Activated CD4-positive, alpha-beta T cell treated with anti-CD3 and anti-CD28 coated beads, Interleukin-2, amount 10 ng/mL, durations not matched to agents 24 days and 14 days (primary cell): ENCODE data around the gene CFAP45. TPM values are rescaled to one million over a fixed set of nuclear protein-coding genes. Genes with fewer than 3 reads are reported as not detected.

Experiments
- DNase-seq: peaks from one replicate; pipeline ENCODE4 v3.0.0; 2022
- H3K27ac Mint-ChIP-seq: one replicate; pipeline ENCODE4 v1.8.0; 2022; ENCODE audit warnings: mild to moderate bottlenecking, mixed read lengths
- H3K27me3 Mint-ChIP-seq: one replicate; pipeline ENCODE4 v1.8.0; 2022; ENCODE audit warnings: mixed read lengths
- H3K36me3 Mint-ChIP-seq: one replicate; pipeline ENCODE4 v1.8.0; 2022; ENCODE audit warnings: low read depth, mild to moderate bottlenecking, mixed read lengths
- H3K4me1 Mint-ChIP-seq: one replicate; pipeline ENCODE4 v1.8.0; 2021; ENCODE audit warnings: mixed read lengths
- H3K4me3 Mint-ChIP-seq: one replicate; pipeline ENCODE4 v1.8.0; 2022; ENCODE audit warnings: mild to moderate bottlenecking, moderate library complexity, mixed read lengths
- H3K9me3 Mint-ChIP-seq: one replicate; pipeline ENCODE4 v1.8.0; 2021; ENCODE audit warnings: mixed read lengths
- intact Hi-C: fragments of 100-400 bp; cut with micrococcal nuclease; formaldehyde crosslinking; loops from one replicate; pipeline ENCODE4 v1.15.1; 2023
- total RNA-seq: library from RNA; stranded (reverse); gene quantifications from 2 replicates; pipeline ENCODE4 v1.2.3, GENCODE V29; 2022

Gene CFAP45
- total RNA-seq, 1 donor from 2014 or later = 1.5 TPM

DNA sequence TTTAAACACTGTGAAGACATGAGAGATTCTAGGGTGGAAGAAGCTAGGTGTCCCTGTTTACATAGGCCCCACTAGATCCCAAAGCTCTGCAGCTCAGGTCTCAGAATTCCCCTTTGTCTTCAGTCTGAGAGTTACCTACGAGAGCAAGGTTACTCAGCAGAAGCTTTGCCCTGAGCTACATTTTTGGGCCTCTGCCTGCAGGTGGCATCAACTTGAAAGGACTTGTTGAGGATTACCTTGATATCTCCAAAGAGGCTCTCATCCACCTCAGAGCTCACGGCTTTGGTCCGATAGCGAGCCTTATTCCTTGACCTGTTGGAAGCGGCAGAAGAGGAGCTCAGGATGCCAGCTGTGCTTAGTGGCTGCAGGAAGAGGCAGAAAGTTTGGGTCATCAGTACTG is 7.0 kb downstream of the CFAP45 start:
- Mint-ChIP-seq H3K4me3 (no peak overlapping the region), H3K4me1 (peaks cover 13% of the 10 kb centered on the region)
- peak; percentile 70 for DNase-seq

DNA sequence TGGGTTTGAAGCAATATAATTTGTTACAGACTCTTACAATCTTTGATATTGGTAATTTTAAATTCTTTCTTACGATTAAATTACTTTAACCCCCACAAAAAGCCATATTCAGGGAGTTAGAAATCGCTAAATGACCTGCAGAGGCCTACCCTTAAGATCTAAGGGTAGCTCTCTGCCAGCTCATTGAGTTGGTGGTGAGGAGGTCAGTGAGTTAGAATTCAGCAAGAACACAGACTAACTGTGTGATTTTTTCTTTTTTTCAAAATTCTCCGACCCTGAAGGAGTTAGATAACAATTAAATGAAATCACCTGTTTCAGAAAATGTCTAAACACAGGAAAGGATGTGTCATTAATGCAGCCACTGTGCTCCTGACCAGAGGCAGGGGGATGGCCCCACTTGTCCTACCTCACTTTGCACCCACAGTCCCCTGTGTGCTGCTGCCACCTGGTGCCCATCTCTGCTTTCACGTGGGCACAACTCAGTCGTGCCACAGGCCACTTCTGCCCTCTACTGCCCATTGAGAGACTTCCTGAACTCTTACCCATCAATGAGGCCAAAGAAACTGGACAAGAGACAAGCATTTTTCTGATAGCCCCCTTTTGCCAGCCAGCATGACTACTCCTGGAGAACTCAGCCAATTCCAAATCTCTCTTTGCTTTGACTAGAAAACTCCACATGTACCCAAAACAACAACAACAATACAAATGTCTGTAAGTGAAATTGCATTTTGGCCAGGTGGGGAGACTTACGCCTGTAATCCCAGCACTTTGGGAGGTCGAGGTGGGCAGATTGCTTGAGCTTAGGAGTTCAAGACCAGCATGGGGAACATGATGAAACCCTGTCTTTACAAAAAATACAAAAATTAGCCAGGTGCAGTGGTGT is 8.4 kb downstream of the CFAP45 start:
- intact Hi-C loops = loop anchor here (1.0 to 5.0 kb wide), 5 partner anchors 39 to 115 kb away; partner anchors contain the start of gene DUSP23
- Mint-ChIP-seq H3K4me3 (no peak overlapping the region), H3K9me3 (no peaks in the 10 kb centered on the region), H3K4me1 (peaks cover 13% of the 10 kb centered on the region), H3K36me3 (no peaks in the 10 kb centered on the region), H3K27me3 (peaks cover 27% of the 10 kb centered on the region), H3K27ac (no peak overlapping the region)
- DNase-seq = peak; percentile 92

More for the DNA sequence above, 7.0 kb downstream of the CFAP45 start:
- Mint-ChIP-seq H3K9me3 (no peaks in the 10 kb centered on the region), H3K27ac (no peak overlapping the region), H3K36me3 (no peaks in the 10 kb centered on the region), H3K27me3 (peaks cover 31% of the 10 kb centered on the region)
- intact Hi-C loops = loop anchor here (5.0 kb wide), 1 partner anchor 41 kb away; no protein-coding TSS in a partner anchor

DNA sequence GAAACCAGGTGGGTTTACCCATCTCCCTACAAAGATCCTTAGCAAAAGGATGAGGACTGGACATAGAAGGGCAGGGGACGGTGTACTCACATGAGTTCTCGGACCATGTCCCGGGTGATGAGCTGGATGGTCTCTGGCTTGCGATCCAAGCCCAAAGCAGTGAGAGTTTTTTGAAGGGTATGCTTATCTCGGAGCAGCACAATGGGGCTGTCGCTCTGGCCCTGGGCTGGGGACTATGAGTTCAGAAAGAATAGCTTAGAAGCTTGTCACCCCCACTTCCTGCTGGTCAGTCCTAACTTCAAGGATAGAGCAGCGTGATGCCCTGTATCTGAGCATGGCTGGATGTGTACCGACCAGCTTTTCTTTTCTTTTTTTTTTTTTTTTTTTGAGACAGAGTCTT is 9.6 kb downstream of the CFAP45 start:
- no peaks in the 10 kb centered on the region for H3K9me3 Mint-ChIP-seq
- intact Hi-C loops = loop anchor here (2.0 to 5.0 kb wide), 2 partner anchors 38 to 116 kb away; no protein-coding TSS in a partner anchor
- no peak overlapping the region for H3K27ac Mint-ChIP-seq
- H3K4me3 Mint-ChIP-seq = no peak overlapping the region
- H3K36me3 Mint-ChIP-seq = no peaks in the 10 kb centered on the region
- H3K27me3 Mint-ChIP-seq = peaks cover 17% of the 10 kb centered on the region
- DNase-seq = no peak
- peaks cover 12% of the 10 kb centered on the region for H3K4me1 Mint-ChIP-seq

DNA sequence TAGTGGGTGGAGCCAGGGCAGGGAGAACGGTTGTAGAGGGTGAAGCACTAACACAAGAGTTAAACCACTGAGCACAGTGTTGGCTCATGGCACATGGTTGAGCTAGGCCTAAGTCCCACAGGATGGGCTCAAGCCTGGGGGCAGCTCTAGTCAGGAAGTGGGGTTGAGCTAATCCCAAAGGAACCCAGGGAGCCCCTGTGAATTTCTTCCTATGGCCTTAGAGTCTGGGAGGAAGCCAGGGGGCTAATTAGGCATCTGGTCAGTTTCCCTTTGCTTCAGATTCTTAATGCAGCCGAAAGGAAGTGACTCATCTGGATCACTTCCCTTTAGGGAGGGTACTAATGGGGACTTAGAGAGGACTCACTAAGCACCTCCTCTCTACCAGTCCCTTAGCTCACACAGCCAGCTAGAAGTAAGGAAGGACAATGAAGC is 10.1 kb downstream of the CFAP45 start:
- no peak for DNase-seq
- H3K9me3 Mint-ChIP-seq = no peaks in the 10 kb centered on the region
- intact Hi-C loops = loop anchor here (2.0 to 5.0 kb wide), 2 partner anchors 38 to 117 kb away; no protein-coding TSS in a partner anchor
- no peaks in the 10 kb centered on the region for H3K36me3 Mint-ChIP-seq
- H3K27me3 Mint-ChIP-seq = peaks cover 11% of the 10 kb centered on the region
- no peak overlapping the region for H3K27ac Mint-ChIP-seq
- H3K4me3 Mint-ChIP-seq = no peak overlapping the region
- peaks cover 12% of the 10 kb centered on the region for H3K4me1 Mint-ChIP-seq

DNA sequence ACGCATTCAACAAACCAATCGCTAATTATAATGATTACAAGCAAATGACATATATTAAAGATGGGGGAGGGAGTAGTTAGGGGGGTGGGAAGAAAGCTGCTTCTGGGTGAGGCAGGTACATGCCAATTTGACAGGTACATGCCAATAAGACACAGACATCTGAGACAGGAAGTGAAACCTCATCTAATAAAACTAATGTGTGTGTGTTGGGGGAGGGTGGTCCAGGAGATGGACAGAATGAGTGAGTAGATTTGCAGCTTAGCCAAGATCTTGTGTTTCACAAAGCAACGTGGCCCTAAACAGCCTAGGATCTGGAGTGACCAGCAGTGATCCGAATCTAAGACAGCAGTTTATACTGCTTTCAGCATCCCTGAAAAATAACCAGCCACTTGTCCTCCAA is 10.8 kb downstream of the CFAP45 start:
- H3K36me3 Mint-ChIP-seq = no peaks in the 10 kb centered on the region
- no peak overlapping the region for H3K27ac Mint-ChIP-seq
- H3K9me3 Mint-ChIP-seq = no peaks in the 10 kb centered on the region
- peaks cover 7% of the 10 kb centered on the region for H3K27me3 Mint-ChIP-seq
- H3K4me1 Mint-ChIP-seq = peaks cover 12% of the 10 kb centered on the region
- H3K4me3 Mint-ChIP-seq = no peak overlapping the region
- DNase-seq = no peak
- intact Hi-C loops = no loop called here

DNA sequence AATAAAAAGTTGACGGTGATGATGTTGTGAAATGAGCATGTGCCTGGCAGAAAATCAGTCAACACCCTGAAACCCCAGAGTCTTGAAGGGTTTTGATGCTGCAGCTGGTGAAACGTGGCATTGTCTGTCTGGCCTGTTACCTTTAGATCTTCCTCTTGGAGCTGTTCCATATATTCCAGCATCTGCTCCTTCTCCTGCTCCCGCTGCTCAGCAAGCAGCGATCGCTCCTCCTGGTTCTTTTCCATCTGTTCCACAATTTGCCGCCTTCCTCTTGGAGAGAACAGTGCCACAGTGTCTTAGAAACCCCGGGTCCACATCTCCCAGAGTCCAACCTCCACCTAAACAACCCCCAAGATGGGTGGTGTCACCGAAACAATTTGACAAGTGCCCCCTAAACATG is 15.7 kb downstream of the CFAP45 start:
- Mint-ChIP-seq H3K27me3 (no peaks in the 10 kb centered on the region), H3K4me3 (no peak overlapping the region), H3K4me1 (no peaks in the 10 kb centered on the region), H3K36me3 (no peaks in the 10 kb centered on the region), H3K27ac (no peak overlapping the region), H3K9me3 (no peaks in the 10 kb centered on the region)
- no peak for DNase-seq
- intact Hi-C loops = no loop called here

DNA sequence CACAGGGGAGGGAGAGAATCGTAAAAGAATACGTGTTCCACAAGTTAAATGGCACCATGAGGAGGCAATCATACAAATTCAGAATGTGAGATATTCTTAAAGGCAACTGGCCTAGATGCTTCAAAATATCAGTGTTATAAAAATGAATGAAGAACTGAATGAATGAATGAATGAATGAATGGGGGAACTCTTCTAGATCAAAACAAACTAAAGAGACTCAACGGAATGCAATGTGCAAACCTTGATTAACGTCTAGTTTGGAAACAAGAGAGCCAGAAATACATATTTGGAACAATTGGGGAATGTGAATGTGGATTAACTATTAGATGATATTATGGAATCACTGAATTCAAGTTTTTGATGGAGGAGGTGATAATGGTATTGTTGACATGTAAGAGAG is 16.8 kb downstream of the CFAP45 start:
- Mint-ChIP-seq H3K27me3 (no peaks in the 10 kb centered on the region), H3K4me3 (no peak overlapping the region), H3K27ac (no peak overlapping the region), H3K4me1 (no peaks in the 10 kb centered on the region), H3K9me3 (no peaks in the 10 kb centered on the region), H3K36me3 (no peaks in the 10 kb centered on the region)
- no peak for DNase-seq
- intact Hi-C loops = no loop called here

DNA sequence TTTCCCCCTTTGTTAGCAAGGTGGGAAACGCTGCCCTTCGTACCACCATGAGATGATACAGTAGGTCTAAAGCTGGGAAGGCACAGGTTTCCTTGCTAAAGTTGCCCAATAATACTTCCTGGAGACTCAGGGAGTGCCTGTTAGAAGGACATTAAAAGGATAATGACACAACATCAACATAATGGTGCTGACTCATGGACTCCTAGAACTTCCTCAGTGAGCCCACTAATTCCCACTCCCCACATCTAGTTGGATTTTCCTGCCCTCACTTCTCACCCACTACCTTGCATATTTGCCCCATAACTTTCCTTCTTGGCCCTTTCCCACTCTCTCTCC is 17.5 kb downstream of the CFAP45 start:
- no peaks in the 10 kb centered on the region for H3K4me1 Mint-ChIP-seq
- no peak for DNase-seq
- H3K4me3 Mint-ChIP-seq = no peak overlapping the region
- no peaks in the 10 kb centered on the region for H3K9me3 Mint-ChIP-seq
- H3K36me3 Mint-ChIP-seq = no peaks in the 10 kb centered on the region
- intact Hi-C loops = no loop called here
- H3K27ac Mint-ChIP-seq = no peak overlapping the region
- no peaks in the 10 kb centered on the region for H3K27me3 Mint-ChIP-seq

DNA sequence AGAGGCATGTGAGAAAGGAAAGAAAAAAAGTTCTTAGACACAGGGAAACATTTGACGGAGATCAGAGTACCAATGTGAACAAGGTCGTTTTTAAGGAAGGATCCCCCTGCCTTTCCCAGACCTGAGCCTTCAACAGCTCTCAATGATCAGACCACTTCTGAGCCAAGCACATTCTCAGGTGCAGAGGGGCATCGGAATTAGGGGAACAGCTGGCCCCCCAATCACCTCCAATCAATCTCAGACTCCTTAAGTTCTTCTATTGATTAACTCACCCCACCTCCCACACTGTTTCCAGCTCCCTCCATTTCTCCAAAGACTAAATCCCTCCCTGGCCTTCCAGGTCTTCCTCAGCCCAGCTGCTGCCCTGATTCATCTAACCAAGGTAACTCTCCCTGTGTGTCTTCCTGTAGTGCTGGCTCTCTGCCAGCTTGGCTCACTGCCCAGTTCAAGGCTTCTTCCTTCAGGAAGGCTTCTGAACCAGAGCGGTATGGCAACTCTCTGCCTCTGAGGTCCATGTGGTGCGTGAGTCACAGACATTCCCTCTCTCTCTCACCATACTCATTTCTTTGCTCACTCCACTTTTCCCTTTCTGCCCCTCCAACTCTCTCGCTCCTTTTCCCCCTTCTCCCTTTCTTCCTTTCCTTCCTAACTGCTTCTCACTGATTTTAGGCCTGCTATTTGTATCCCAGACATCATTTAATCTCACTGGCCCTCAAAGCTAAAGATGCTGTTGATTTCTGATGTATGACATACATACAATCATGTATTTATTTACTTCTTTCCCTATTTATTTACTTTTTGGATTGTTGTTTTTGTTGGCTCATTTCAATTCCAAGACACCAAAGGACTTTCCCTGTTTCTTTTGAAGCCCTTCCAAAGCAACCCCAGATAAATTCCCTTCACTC is 18.1 kb downstream of the CFAP45 start:
- H3K27me3 Mint-ChIP-seq = no peaks in the 10 kb centered on the region
- intact Hi-C loops = no loop called here
- no peak for DNase-seq

DNA sequence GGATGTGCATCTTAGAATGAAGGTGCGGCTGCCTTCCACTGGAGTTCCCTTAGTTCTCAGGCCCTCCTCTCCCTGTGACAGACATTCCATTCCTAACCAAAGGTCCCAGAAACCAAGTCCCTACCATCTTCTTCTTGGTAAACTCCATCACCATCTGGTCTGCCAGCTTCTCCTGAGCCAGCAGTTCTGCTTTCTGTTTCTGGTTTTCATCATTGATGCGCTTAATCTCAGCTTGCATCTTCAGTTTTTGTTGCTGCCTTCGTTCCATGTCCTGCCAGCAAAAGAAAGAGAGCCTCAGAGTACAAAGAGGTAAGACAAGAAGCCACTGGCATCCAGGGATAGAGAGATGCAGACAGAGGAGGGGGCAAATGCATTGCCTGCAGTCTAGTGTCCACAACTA is 19.5 kb downstream of the CFAP45 start:
- H3K27ac Mint-ChIP-seq = no peak overlapping the region
- H3K9me3 Mint-ChIP-seq = no peaks in the 10 kb centered on the region
- no peaks in the 10 kb centered on the region for H3K4me1 Mint-ChIP-seq
- peaks cover 3% of the 10 kb centered on the region for H3K27me3 Mint-ChIP-seq
- no peak overlapping the region for H3K4me3 Mint-ChIP-seq
- intact Hi-C loops = no loop called here
- DNase-seq = no peak
- H3K36me3 Mint-ChIP-seq = no peaks in the 10 kb centered on the region

More for the DNA sequence above, 18.1 kb downstream of the CFAP45 start:
- H3K4me3 Mint-ChIP-seq = no peak overlapping the region
- H3K27ac Mint-ChIP-seq = no peak overlapping the region
- no peaks in the 10 kb centered on the region for H3K4me1 Mint-ChIP-seq
- no peaks in the 10 kb centered on the region for H3K9me3 Mint-ChIP-seq
- H3K36me3 Mint-ChIP-seq = no peaks in the 10 kb centered on the region

DNA sequence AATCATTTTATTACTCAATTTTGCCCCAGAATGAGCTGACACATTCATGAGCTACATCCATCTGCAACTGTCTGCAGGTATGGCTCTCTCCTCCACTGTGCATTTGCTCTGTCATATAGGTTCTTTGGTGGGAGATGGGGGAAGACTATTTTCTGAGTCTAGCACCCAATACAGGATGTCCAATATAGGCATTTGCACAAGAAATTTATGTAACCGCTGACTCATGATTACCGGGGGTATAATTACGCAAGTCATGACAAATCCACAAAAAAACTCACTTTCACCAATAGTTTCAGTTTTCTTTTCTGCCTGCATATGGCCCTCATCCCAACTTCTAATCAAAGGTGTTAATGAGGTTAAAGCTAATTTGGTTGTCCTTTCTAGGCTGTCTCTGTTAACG is 20.0 kb downstream of the CFAP45 start:
- intact Hi-C loops = no loop called here
- DNase-seq = no peak
- no peak overlapping the region for H3K4me3 Mint-ChIP-seq
- H3K27ac Mint-ChIP-seq = no peak overlapping the region
- H3K9me3 Mint-ChIP-seq = no peaks in the 10 kb centered on the region
- peaks cover 3% of the 10 kb centered on the region for H3K27me3 Mint-ChIP-seq
- H3K4me1 Mint-ChIP-seq = no peaks in the 10 kb centered on the region
- no peaks in the 10 kb centered on the region for H3K36me3 Mint-ChIP-seq

DNA sequence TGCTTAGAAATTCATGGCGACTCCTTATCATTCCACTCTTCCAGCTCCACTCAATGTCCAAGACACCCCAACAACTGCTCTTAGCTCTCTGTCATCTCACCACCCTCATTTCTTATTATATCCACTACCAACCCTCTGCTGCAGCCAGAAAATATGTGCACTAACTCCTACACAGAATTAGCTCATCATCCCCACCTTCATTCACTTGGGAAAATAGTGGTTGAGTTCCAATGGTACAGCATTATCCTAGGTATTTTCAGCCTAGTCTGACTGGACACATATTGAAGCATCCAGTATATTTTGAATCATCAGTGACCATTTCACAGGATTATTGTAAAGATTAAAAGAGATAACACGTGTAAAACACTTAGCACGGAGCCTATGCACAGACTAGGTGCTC is 20.8 kb downstream of the CFAP45 start:
- no peak for DNase-seq
- Mint-ChIP-seq H3K9me3 (no peaks in the 10 kb centered on the region), H3K4me1 (no peaks in the 10 kb centered on the region), H3K27ac (no peak overlapping the region), H3K4me3 (no peak overlapping the region), H3K36me3 (no peaks in the 10 kb centered on the region), H3K27me3 (peaks cover 3% of the 10 kb centered on the region)
- intact Hi-C loops = no loop called here

DNA sequence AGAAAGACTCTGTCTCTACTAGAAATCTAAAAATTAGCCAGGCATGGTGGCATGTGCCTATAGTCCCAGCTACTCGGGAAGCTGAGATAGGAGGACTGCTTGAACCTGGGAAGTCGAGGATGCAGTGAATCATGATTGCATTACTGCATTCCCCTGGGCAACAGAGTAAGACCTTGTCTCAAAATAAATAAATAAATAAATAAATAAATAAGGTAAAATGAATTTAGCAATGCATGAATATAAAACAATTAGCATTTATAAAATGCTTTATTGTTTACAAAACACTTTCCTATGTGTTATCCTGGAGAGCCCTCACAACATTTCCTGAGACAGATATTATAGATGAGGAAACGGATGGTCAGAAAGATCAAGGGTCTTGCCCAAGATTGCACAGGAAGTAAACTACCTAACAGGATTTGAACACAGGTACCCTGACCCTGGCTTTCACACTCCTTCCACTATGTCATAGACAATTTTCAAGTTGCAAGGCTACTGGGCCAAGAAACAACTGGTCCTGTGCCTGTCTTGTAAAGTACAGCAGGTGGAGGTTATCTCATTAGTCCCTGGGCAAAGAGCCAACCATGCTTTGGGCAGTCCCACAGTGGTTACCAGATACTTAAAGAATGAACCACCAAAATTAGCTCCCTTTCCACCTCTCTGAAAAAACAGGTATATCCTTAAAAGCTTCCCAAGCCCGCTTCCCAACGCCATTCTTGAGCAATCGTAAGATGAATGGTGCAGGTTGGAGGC is 22.1 kb downstream of the CFAP45 start:
- peaks cover 3% of the 10 kb centered on the region for H3K27me3 Mint-ChIP-seq
- no peak overlapping the region for H3K4me3 Mint-ChIP-seq
- no peaks in the 10 kb centered on the region for H3K36me3 Mint-ChIP-seq
- H3K27ac Mint-ChIP-seq = no peak overlapping the region
- intact Hi-C loops = no loop called here
- DNase-seq = no peak
- no peaks in the 10 kb centered on the region for H3K9me3 Mint-ChIP-seq
- no peaks in the 10 kb centered on the region for H3K4me1 Mint-ChIP-seq
